GM13976 (cell line): ENCODE data around the gene NCBP1.
A peak's percentile ranks its signal among the peaks of the same experiment; 100 is the strongest.

ENCODE experiments used
- DNase-seq: peaks from one replicate; pipeline ENCODE4 v3.0.0; 2012; ENCODE audit warnings: low spot score
- CTCF ChIP-seq: IDR thresholded peaks from 2 replicates; pipeline ENCODE4 v1.5.1; 2012; ENCODE audit warnings: borderline replicate concordance, mild to moderate bottlenecking; ENCODE audit not compliant: insufficient read depth; ENCODE audit errors: extremely low read depth, missing control alignments, control extremely low read depth
- in situ Hi-C: fragments of 300-500 bp; cut with MboI; formaldehyde crosslinking; loops from one replicate; pipeline ENCODE4 v1.12.0; 2022; ENCODE audit warnings: low sequenced_read_pairs, mixed read lengths, inconsistent platforms; ENCODE audit not compliant: unreplicated experiment

The NCBP1 gene

GRCh38 chr9:97596906-97597305 lies 36.7 kb upstream of the NCBP1 start:
- no peak for DNase-seq
- in situ Hi-C loops: no loop called here
- TF ChIP-seq CTCF: no peak

- in situ Hi-C loops: no loop called here
- peak; percentile 72 for TF ChIP-seq CTCF
- DNase-seq: peak; percentile 80
Measured at GRCh38 chr9:97598461-97599288, 34.9 kb upstream of the NCBP1 start.

GRCh38 chr9:97599314-97599846 lies 34.2 kb upstream of the NCBP1 start:
- in situ Hi-C loops: no loop called here
- no peak for DNase-seq
- no peak for TF ChIP-seq CTCF

- in situ Hi-C loops: loop anchor here (25.0 kb wide), 1 partner anchor 738 kb away; the partner anchor contains the start of gene ZNF782
- TF ChIP-seq CTCF: no peak
- no peak for DNase-seq
Measured at GRCh38 chr9:97600531-97601227, 32.9 kb upstream of the NCBP1 start.

GRCh38 chr9:97601228-97601898 lies 32.3 kb upstream of the NCBP1 start:
- DNase-seq: no peak
- in situ Hi-C loops: loop anchor here (25.0 kb wide), 1 partner anchor 739 kb away; the partner anchor contains the start of gene ZNF782
- TF ChIP-seq CTCF: no peak

- TF ChIP-seq CTCF: no peak
- in situ Hi-C loops: loop anchor here (25.0 kb wide), 1 partner anchor 740 kb away; the partner anchor contains the start of gene ZNF782
- DNase-seq: no peak
Measured at GRCh38 chr9:97602430-97602829, 31.2 kb upstream of the NCBP1 start.
